CD14-positive monocyte (primary cell): ENCODE measurements around the gene CPEB1. TPM values are rescaled to one million over a fixed set of nuclear protein-coding genes. Genes with fewer than 3 reads are reported as not detected.

ENCODE experiments used
- DNase-seq, 3 donors: peaks; one replicate each; pipeline ENCODE4 v3.0.0-alpha.2; 2011 to 2022
- H2AFZ ChIP-seq: 2 replicates; pipeline ENCODE4 v1.6.0; 2012; ENCODE audit warnings: mild to moderate bottlenecking, low read depth, low read length, inconsistent platforms; ENCODE audit not compliant: insufficient read depth, poor library complexity, severe bottlenecking
- H3K27ac ChIP-seq, 2 donors: 1 replicate in 1 of 2; 2 replicates in 1 of 2; pipeline ENCODE4 v1.5.1; 2012 to 2013; ENCODE audit warnings: low read length in 2 of 2, control low read depth in 1 of 2, inconsistent platforms in 1 of 2, low read depth in 1 of 2, mild to moderate bottlenecking in 1 of 2
- H3K27me3 ChIP-seq, 2 donors: one replicate each; pipeline versions ENCODE4 v1.6.0 to v1.6.1; 2011 to 2013; ENCODE audit warnings: low read length in 2 of 2; ENCODE audit not compliant: control insufficient read depth in 2 of 2, insufficient read depth in 2 of 2
- H3K36me3 ChIP-seq, 2 donors: replicated peaks in 1 of 2; 1 replicate in 1 of 2; 2 replicates in 1 of 2; pipeline versions ENCODE4 v1.5.1 to v1.6.1; 2012 to 2013; ENCODE audit warnings: low read length in 2 of 2, control low read depth in 1 of 2, inconsistent platforms in 1 of 2, mild to moderate bottlenecking in 1 of 2; ENCODE audit not compliant: insufficient read depth in 2 of 2, control insufficient read depth in 1 of 2
- H3K4me1 ChIP-seq, 2 donors: 1 replicate in 1 of 2; 2 replicates in 1 of 2; pipeline versions ENCODE4 v1.5.1 to v1.6.1; 2012 to 2013; ENCODE audit warnings: low read length in 2 of 2, control low read depth in 1 of 2, inconsistent platforms in 1 of 2, mild to moderate bottlenecking in 1 of 2, moderate library complexity in 1 of 2; ENCODE audit not compliant: insufficient read depth in 2 of 2, control insufficient read depth in 1 of 2
- H3K4me2 ChIP-seq: replicated peaks from 2 replicates; pipeline ENCODE3; 2012; ENCODE audit warnings: low read length, moderate library complexity, mild to moderate bottlenecking; ENCODE audit not compliant: poor library complexity, severe bottlenecking; ENCODE audit errors: extremely low read depth
- H3K4me3 ChIP-seq, 3 experiments: fragments of 200-600 bp in 1 of 3; sonication (generic) in 1 of 3; replicated peaks in 1 of 3; 1 replicate in 2 of 3; 2 replicates in 1 of 3; pipeline ENCODE4 v1.5.1; 2011 to 2013; ENCODE audit warnings: low read length in 3 of 3, mild to moderate bottlenecking in 3 of 3, control low read depth in 2 of 3, low read depth in 2 of 3, inconsistent platforms in 1 of 3, moderate library complexity in 1 of 3
- H3K79me2 ChIP-seq: 2 replicates; pipeline ENCODE4 v1.6.0; 2012; ENCODE audit warnings: mild to moderate bottlenecking, control low read depth, inconsistent platforms, low read length, moderate library complexity; ENCODE audit not compliant: insufficient read depth
- H3K9ac ChIP-seq: 2 replicates; pipeline ENCODE4 v1.6.0; 2017; ENCODE audit warnings: low read length, mild to moderate bottlenecking; ENCODE audit not compliant: insufficient read depth, poor library complexity, severe bottlenecking
- H3K9me3 ChIP-seq, 2 donors: replicated peaks in 1 of 2; 1 replicate in 1 of 2; 2 replicates in 1 of 2; pipeline versions ENCODE4 v1.5.1 to v1.6.1; 2012 to 2013; ENCODE audit warnings: low read length in 2 of 2, control low read depth in 1 of 2; ENCODE audit not compliant: control insufficient read depth in 1 of 2, insufficient read depth in 1 of 2
- H4K20me1 ChIP-seq: 2 replicates; pipeline ENCODE4 v1.6.0; 2012; ENCODE audit warnings: mild to moderate bottlenecking, low read length, control low read depth, moderate library complexity; ENCODE audit not compliant: insufficient read depth
- H3K27ac Mint-ChIP-seq, 7 donors: one replicate each; pipeline ENCODE4 v1.8.0; 2020; ENCODE audit warnings: mild to moderate bottlenecking in 7 of 7, mixed read lengths in 7 of 7, moderate library complexity in 6 of 7, inconsistent platforms in 2 of 7
- H3K27me3 Mint-ChIP-seq, 3 donors: one replicate each; pipeline ENCODE4 v1.8.0; 2021 to 2022; ENCODE audit warnings: low read depth in 3 of 3, mild to moderate bottlenecking in 3 of 3, mixed read lengths in 3 of 3, moderate library complexity in 3 of 3, inconsistent platforms in 1 of 3
- H3K36me3 Mint-ChIP-seq, 2 donors: one replicate each; pipeline ENCODE4 v1.8.0; 2020; ENCODE audit warnings: mixed read lengths in 2 of 2, inconsistent platforms in 1 of 2, mild to moderate bottlenecking in 1 of 2
- H3K4me1 Mint-ChIP-seq: one replicate; pipeline ENCODE4 v1.8.0; 2020; ENCODE audit warnings: mild to moderate bottlenecking, mixed read lengths
- H3K4me3 Mint-ChIP-seq, 2 donors: one replicate each; pipeline ENCODE4 v1.8.0; 2020; ENCODE audit warnings: mild to moderate bottlenecking in 2 of 2, mixed read lengths in 2 of 2, moderate library complexity in 1 of 2
- H3K9me3 Mint-ChIP-seq, 7 donors: one replicate each; pipeline ENCODE4 v1.8.0; 2020 to 2022; ENCODE audit warnings: mixed read lengths in 7 of 7, mild to moderate bottlenecking in 6 of 7, moderate library complexity in 6 of 7, inconsistent platforms in 2 of 7
- WGBS: methylation state at CpG from one replicate; pipeline ENCODE4 v1.1.5; 2013; ENCODE audit warnings: missing lambda C conversion rate; ENCODE audit not compliant: insufficient coverage; 5-methylcytosine and 5-hydroxymethylcytosine counted together
- intact Hi-C, 2 donors: fragments of 100-400 bp; cut with micrococcal nuclease; formaldehyde crosslinking; loops; one replicate each; pipeline versions ENCODE4 v1.15.0 to v1.15.1; 2023
- polyA plus RNA-seq, 3 donors: library from polyadenylated mRNA; depleted of rRNA in 1 of 3; unstranded in 2 of 3; stranded (reverse) in 1 of 3; fragments of 300-500 nt in 2 of 3; fragments of >200 nt in 1 of 3; fragmentation: Illumina TruSeq in 2 of 3; gene quantifications; 1 replicate in 2 of 3; 2 replicates in 1 of 3; pipeline ENCODE4 v1.2.3, GENCODE V29; 2012 to 2021
- TF ChIP-seq, protein P1 (sequence below): fragments of 200-600 bp; IDR thresholded peaks from one replicate; pipeline ENCODE4 v1.8.0; 2022; ENCODE audit warnings: antibody characterized with exemption, mild to moderate bottlenecking

The CPEB1 gene
- polyA plus RNA-seq, 3 donors: not detected

DNA sequence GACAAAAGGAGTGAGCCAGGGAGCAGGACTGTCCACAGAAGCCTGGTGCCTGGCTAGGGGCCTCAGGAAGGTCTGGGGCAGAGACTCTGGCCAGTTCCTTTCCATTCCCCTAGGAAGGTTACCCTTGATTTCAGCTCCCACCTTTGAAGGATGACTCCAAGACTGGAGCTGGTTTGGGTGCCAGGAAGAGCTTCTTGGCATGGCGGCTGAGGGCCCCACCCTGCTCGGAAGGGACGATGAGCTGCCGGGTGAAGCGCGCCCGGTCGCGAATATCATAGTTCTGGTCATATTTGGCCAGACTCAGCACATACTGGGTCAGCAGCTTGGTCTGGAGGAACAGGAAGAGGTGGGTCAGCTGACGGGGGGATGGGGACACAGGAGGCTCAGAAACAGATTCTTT lies 19.4 kb upstream of the CPEB1 start:
- no peaks in the 10 kb centered on the region for H3K27me3 ChIP-seq
- WGBS: 98% methylated on average over 10 of the region's 10 CpGs
- no peaks in the 10 kb centered on the region for H4K20me1 ChIP-seq
- TF ChIP-seq, protein P1, sequence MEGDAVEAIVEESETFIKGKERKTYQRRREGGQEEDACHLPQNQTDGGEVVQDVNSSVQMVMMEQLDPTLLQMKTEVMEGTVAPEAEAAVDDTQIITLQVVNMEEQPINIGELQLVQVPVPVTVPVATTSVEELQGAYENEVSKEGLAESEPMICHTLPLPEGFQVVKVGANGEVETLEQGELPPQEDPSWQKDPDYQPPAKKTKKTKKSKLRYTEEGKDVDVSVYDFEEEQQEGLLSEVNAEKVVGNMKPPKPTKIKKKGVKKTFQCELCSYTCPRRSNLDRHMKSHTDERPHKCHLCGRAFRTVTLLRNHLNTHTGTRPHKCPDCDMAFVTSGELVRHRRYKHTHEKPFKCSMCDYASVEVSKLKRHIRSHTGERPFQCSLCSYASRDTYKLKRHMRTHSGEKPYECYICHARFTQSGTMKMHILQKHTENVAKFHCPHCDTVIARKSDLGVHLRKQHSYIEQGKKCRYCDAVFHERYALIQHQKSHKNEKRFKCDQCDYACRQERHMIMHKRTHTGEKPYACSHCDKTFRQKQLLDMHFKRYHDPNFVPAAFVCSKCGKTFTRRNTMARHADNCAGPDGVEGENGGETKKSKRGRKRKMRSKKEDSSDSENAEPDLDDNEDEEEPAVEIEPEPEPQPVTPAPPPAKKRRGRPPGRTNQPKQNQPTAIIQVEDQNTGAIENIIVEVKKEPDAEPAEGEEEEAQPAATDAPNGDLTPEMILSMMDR: no peak
- H3K4me2 ChIP-seq: no peak overlapping the region
- no peaks in the 10 kb centered on the region for H3K79me2 ChIP-seq
- Mint-ChIP-seq H3K4me3 (no peak overlapping the region), H3K36me3 (no peaks in the 10 kb centered on the region), H3K9me3 (peaks cover 0 to 4% (median 0%) of the 10 kb centered on the region in 7 donors), H3K27me3 (peaks cover 0 to 10% (median 3%) of the 10 kb centered on the region in 3 donors), H3K4me1 (no peaks in the 10 kb centered on the region), H3K27ac (no peak overlapping the region)
- intact Hi-C loops: no loop called here
- H2AFZ ChIP-seq: no peak overlapping the region
- H3K36me3 ChIP-seq: no peaks in the 10 kb centered on the region
- no peak overlapping the region for H3K4me3 ChIP-seq
- no peaks in the 10 kb centered on the region for H3K9me3 ChIP-seq
- no peaks in the 10 kb centered on the region for H3K4me1 ChIP-seq
- H3K9ac ChIP-seq: no peak overlapping the region
- DNase-seq: no peak
- no peak overlapping the region for H3K27ac ChIP-seq

DNA sequence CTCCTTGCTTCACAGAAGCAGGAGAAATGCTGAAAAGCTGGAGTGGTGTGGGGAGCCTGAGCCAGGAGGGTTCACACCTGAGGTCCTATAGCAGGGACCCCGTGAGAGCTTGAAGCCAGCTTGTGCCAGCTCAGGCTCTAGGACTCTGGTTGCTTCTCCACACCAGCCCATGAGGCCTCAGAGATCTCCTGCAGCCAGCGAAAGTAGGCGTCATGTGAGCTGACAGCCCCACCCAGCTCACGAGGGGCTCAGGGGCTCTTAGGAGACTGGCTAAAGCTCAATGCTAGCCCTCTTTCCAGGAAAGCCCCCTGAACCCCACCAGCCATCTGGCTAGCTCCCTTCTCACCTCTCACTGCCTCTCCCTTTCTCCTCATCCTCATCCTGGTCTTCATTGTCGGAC lies 16.9 kb upstream of the CPEB1 start:
- H2AFZ ChIP-seq: no peak overlapping the region
- intact Hi-C loops: no loop called here
- Mint-ChIP-seq H3K4me3 (no peak overlapping the region), H3K4me1 (no peaks in the 10 kb centered on the region), H3K9me3 (peaks cover 0 to 2% (median 0%) of the 10 kb centered on the region in 7 donors), H3K27ac (peak overlapping the region in 1 of 7 donors; percentile 11), H3K27me3 (peaks cover 0 to 10% (median 3%) of the 10 kb centered on the region in 3 donors), H3K36me3 (no peaks in the 10 kb centered on the region)
- no peaks in the 10 kb centered on the region for H3K9me3 ChIP-seq
- 92% methylated on average over 4 of the region's 5 CpGs for WGBS
- DNase-seq: no peak
- no peaks in the 10 kb centered on the region for H3K4me1 ChIP-seq
- no peak overlapping the region for H3K4me2 ChIP-seq
- H3K36me3 ChIP-seq: no peaks in the 10 kb centered on the region
- H3K27ac ChIP-seq: no peak overlapping the region
- no peak overlapping the region for H3K4me3 ChIP-seq
- no peaks in the 10 kb centered on the region for H3K27me3 ChIP-seq
- H4K20me1 ChIP-seq: no peaks in the 10 kb centered on the region
- H3K79me2 ChIP-seq: no peaks in the 10 kb centered on the region
- H3K9ac ChIP-seq: no peak overlapping the region
- TF ChIP-seq, protein P1: no peak
